AG04450 (cell line): ENCODE measurements around the gene SH3PXD2B. TPM values are rescaled to one million over a fixed set of nuclear protein-coding genes. Genes with fewer than 3 reads are reported as not detected.

Experiments used
- CTCF ChIA-PET: fragments of 300-600, 350-600 bp; formaldehyde crosslinking; extraction: SDS; loops from one replicate; lab custom pipeline; 2022; ENCODE audit warnings: antibody characterized with exemption, inconsistent platforms; lab: Charles Lee
- POLR2A ChIA-PET: fragments of 350-600 bp; formaldehyde crosslinking; extraction: SDS; loops from one replicate; lab custom pipeline; 2021; ENCODE audit warnings: antibody characterized with exemption, inconsistent platforms; lab: Yijun Ruan, JAX
- DNase-seq: peaks from one replicate; pipeline ENCODE4 v3.0.0-alpha.2; 2011; ENCODE audit warnings: low read depth, low spot score
- H3K27ac ChIP-seq: one replicate; pipeline ENCODE4 v1.5.1; 2012; ENCODE audit warnings: low read depth, low read length, control low read depth
- H3K27me3 ChIP-seq: one replicate; pipeline ENCODE4 v1.6.0; 2012; ENCODE audit warnings: low read length; ENCODE audit not compliant: control insufficient read depth, insufficient read depth
- H3K4me3 ChIP-seq: 2 replicates; pipeline ENCODE4 v1.5.1; 2011; ENCODE audit warnings: mild to moderate bottlenecking, low read depth, low read length, control low read depth
- H3K9me3 ChIP-seq: 2 replicates; pipeline ENCODE4 v1.5.1; 2012; ENCODE audit warnings: low read length; ENCODE audit not compliant: control insufficient read depth, insufficient read depth
- CTCF ChIP-seq: IDR thresholded peaks from 2 replicates; pipeline ENCODE4 v1.5.1; 2011; ENCODE audit warnings: low read depth, low read length, control low read depth, inconsistent platforms
- polyA plus RNA-seq: library from polyadenylated mRNA; depleted of rRNA; stranded (reverse); fragments of >200 nt; gene quantifications from 2 replicates; pipeline ENCODE4 v1.2.3, GENCODE V29; 2011

SH3PXD2B gene
- polyA plus RNA-seq, 1 experiment, result 39.1 TPM

GRCh38 chr5:172441262-172441751 lies 13.0 kb downstream of the SH3PXD2B start:
- no peak for DNase-seq
- no peak overlapping the region for H3K4me3 ChIP-seq
- no peak for TF ChIP-seq CTCF
- no peaks in the 10 kb centered on the region for H3K27me3 ChIP-seq
- no peaks in the 10 kb centered on the region; the same call in 1 of the 2 replicates for H3K9me3 ChIP-seq
- POLR2A ChIA-PET, result no interaction called here
- no peak overlapping the region for H3K27ac ChIP-seq
- CTCF ChIA-PET, result interaction anchor here (0.9 to 12.2 kb wide), 2 partner anchors 10 to 71 kb away, joined by 3 to 83 read pairs; no protein-coding TSS in a partner anchor

GRCh38 chr5:172440486-172440885 lies 13.8 kb downstream of the SH3PXD2B start:
- ChIA-PET POLR2A (no interaction called here), CTCF (interaction anchor here (0.6 to 12.2 kb wide), 3 partner anchors 11 to 258 kb away, joined by 3 to 83 read pairs (median 3); no protein-coding TSS in a partner anchor)
- no peak for TF ChIP-seq CTCF
- no peaks in the 10 kb centered on the region; the same call in 1 of the 2 replicates for H3K9me3 ChIP-seq
- H3K4me3 ChIP-seq, result no peak overlapping the region
- no peak overlapping the region for H3K27ac ChIP-seq
- DNase-seq, result no peak
- H3K27me3 ChIP-seq, result no peaks in the 10 kb centered on the region

- ChIA-PET POLR2A (no interaction called here), CTCF (interaction anchor here (12.2 kb wide), 1 partner anchor 12 kb away, joined by 83 read pairs; no protein-coding TSS in a partner anchor)
- H3K9me3 ChIP-seq, result no peaks in the 10 kb centered on the region; the same call in 1 of the 2 replicates
- no peak overlapping the region for H3K27ac ChIP-seq
- no peaks in the 10 kb centered on the region for H3K27me3 ChIP-seq
- H3K4me3 ChIP-seq, result no peak overlapping the region
- DNase-seq, result no peak
- TF ChIP-seq CTCF, result no peak
Measured at GRCh38 chr5:172439785-172440477, 14.4 kb downstream of the SH3PXD2B start.

GRCh38 chr5:172438319-172438668 lies 16.0 kb downstream of the SH3PXD2B start:
- Histone ChIP-seq H3K27ac (no peak overlapping the region), H3K9me3 (no peaks in the 10 kb centered on the region; the same call in 1 of the 2 replicates), H3K27me3 (no peaks in the 10 kb centered on the region), H3K4me3 (no peak overlapping the region)
- DNase-seq, result no peak
- TF ChIP-seq CTCF, result no peak
- POLR2A ChIA-PET, result no interaction called here
- CTCF ChIA-PET, result interaction anchor here (0.9 to 12.2 kb wide), 2 partner anchors 13 to 146 kb away, joined by 7 to 83 read pairs; no protein-coding TSS in a partner anchor
